Fibroblast of mammary gland (primary cell): ENCODE data around the gene RASSF5.
"Not testable (repeated sequence)": the region's sequence is repeated elsewhere in the genome, so short reads cannot be mapped to it uniquely, and the experiment has no call there.

Source experiments
- DNase-seq: peaks from one replicate; pipeline ENCODE4 v3.0.0-alpha.2; 2010; ENCODE audit warnings: low read depth
- H3K4me3 ChIP-seq: 2 replicates; pipeline ENCODE4 v1.5.1; 2011; ENCODE audit warnings: low read depth, mild to moderate bottlenecking, low read length, moderate library complexity; ENCODE audit not compliant: control insufficient read depth
- TF ChIP-seq, protein P1 (sequence below): conservative IDR thresholded peaks from 2 replicates; pipeline ENCODE4 v1.5.1; 2011; ENCODE audit warnings: low read depth, low read length, inconsistent platforms; ENCODE audit not compliant: control insufficient read depth, insufficient read depth

RASSF5 gene

DNA sequence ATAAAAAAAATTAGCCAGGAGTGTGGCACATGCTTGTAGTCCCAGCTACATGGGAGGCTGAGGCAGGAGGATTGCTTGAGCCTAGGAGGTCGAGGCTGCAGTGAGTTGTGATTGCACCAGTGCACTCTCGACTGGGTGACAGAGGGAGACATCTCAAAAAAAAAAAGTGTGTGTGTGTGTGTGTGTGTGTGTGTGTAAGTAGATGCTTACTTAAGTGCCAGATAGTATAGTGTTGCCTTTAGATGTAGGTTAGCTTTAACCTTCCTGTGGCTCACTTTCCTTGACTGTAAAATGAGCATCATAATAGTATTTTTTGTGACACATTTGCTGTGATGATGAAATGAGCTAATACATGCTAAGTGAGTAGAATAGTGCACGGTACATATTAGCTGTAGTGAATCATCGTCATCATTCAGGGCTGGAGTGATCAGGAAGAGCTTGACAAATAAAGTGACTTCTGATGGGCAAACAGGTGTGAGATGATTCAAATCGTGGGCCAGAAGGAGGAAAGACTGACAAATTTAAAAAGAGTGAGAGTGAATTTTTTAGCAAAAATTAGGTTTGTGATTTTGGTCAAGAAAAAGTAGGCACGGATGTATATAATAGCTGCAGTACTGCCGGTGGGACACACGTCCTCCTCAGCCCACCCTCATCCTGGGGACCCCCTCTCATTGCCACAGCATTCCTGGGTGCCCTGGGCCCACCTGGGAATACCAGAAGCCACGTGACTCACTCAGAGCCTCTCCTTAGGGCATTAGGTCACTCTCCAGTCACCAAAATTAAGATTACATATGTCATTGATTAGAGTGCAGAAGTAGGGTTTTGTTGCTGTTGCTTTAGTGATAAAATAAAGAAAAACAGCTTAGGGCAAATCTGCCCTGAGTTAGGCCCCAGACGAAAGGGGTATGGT lies 71.0 kb downstream of the RASSF5 start:
- TF ChIP-seq, protein P1, sequence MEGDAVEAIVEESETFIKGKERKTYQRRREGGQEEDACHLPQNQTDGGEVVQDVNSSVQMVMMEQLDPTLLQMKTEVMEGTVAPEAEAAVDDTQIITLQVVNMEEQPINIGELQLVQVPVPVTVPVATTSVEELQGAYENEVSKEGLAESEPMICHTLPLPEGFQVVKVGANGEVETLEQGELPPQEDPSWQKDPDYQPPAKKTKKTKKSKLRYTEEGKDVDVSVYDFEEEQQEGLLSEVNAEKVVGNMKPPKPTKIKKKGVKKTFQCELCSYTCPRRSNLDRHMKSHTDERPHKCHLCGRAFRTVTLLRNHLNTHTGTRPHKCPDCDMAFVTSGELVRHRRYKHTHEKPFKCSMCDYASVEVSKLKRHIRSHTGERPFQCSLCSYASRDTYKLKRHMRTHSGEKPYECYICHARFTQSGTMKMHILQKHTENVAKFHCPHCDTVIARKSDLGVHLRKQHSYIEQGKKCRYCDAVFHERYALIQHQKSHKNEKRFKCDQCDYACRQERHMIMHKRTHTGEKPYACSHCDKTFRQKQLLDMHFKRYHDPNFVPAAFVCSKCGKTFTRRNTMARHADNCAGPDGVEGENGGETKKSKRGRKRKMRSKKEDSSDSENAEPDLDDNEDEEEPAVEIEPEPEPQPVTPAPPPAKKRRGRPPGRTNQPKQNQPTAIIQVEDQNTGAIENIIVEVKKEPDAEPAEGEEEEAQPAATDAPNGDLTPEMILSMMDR = no peak
- H3K4me3 ChIP-seq = no peak overlapping the region
- DNase-seq = peak; percentile 68

DNA sequence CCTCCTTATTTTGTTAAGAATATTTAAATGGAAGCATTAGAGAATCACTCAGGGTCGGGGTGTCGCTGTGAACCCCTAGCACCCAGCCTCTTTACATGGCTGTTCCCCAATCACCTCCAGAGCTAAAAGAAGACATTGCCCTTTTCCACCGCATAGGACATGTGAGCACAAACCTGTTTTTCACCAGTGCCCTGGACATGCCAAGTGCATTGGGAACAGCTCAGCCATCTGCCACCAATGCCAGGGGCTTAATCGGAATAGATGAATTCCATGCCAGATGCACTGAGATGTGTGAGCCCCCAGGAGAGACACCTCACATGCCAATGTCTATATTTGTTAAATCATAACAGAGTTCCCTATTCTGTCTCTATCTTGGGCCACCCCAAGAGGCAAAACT lies 71.6 kb downstream of the RASSF5 start:
- TF ChIP-seq, protein P1 = no peak
- no peak for DNase-seq
- H3K4me3 ChIP-seq = no peak overlapping the region

DNA sequence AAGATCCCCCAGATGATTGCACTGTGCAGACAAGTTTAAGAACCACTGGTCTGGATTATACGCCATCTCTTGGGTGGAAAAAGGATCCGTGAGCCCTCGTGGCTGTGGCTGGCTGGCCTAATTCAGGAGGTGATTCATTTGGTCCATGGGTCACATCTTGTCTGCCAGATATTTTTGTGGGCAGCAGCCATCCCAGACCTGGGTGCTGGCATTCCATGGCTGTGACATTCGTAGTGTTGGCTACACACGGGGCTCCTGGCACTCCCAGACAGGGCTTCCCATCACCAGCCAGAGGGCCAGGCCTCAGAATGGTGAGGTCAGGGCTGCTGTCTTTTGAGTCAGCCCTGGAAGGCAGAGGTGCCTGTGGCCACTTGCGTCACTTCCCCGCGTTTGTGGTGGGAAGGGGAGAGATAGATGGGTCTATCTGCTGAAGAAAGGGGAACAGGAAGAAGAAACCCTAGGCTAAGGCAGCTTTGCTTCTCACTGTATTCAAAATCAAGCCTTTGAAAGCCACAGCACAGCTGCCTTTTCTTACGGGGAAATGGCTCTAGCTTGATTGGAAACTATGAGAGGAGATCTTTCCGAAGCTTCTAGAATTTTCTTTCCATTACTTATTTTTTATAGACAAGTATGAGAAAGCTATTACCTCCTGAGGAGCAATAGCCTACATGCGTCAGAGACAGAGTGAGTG lies 72.6 kb downstream of the RASSF5 start:
- DNase-seq = peak; percentile 79
- H3K4me3 ChIP-seq = no peak overlapping the region

DNA sequence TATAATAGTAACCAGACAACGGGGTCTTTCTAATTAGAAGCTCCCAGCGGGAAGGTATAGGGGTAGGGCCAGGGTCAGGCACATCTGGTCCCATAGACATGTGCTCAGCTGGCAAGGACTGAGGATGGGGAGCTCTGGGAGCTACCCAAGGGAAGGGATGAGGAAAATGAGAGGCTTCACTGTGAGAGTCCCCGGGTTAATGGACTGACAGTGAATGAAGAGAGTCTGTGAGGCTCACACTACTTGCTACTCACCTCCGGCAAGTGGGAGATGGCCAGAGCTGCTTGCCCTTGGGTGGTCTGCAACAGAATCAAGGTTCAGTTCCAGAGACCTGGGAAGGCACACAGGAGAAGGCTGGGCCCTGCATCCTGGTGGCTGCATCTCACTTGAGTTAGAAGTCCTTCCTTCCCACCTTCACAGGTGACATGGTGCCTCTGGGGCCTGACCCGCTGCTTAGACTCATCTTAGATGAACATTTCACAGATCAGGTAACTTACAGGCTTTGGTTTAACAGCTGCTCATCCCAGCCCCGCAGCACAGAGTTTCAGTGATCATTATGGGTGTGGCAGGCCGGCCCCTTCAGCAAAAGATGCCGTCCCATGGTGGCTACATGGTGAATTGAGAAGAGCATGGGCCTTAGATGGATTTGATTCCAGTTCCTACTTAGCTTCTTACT lies 73.2 kb downstream of the RASSF5 start:
- DNase-seq = no peak
- no peak overlapping the region for H3K4me3 ChIP-seq
- TF ChIP-seq, protein P1 = no peak

More for the DNA sequence above, 72.6 kb downstream of the RASSF5 start:
- TF ChIP-seq, protein P1 = peak; percentile 27

DNA sequence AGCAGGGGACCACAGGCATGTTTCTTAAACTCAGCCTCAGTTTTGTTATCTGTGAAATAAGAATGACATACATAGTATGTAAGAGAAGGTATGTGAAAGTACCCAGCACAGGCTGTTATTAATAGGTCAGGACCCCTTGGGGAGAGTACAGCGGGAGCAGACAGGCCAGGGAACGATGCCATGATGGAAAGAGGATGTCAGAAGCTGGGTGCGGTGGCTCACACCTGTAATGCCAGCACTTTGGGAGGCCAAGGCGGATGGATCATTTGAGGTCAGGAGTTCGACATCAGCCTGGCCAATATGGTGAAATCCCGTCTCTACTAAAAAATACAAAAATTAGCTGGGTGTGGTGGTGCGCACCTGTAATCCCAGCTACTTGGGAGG lies 73.8 kb downstream of the RASSF5 start:
- H3K4me3 ChIP-seq, DNase-seq: not testable (repeated sequence)

DNA sequence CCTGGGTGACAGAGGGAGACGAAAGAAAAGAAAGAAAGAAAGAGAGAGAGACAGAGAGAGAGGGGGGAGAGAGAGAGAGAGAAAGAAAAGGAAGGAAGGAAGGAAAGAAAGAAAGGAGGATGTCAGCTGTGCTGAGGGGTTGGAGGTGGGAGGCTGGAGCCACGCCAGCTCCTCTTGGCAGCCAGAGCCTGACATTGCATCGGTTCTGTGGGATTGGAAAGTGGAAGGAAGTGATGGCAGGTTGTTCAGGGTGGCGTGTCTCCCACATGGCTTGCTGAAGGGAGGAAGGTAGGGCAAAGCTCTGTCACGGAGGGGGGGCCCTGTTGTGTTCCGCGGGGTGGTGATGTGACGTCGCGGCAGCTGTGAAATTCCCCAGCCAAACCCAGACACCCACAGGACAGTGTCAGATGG lies 74.2 kb downstream of the RASSF5 start:
- TF ChIP-seq, protein P1 = no peak
- DNase-seq = no peak
- no peak overlapping the region for H3K4me3 ChIP-seq

DNA sequence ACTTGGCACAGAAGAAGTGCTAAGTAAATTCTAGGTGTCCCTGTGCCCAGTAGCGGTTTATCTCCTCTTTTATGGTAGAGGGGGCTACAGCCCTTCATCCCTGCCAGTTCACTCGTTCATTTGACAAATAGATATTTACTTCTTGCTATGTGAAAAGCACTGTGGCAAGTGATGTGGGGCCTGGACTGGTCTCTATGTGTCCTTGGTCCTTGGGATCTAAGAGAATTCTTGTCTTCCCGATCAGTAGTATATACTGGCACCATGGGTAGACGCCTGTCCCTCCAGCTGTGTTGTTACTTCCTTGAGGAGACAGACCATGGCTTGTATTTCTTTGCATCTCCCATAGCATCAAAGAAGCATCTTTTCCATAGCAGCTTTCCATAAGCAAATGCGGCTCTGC lies 75.2 kb downstream of the RASSF5 start:
- no peak overlapping the region for H3K4me3 ChIP-seq
- TF ChIP-seq, protein P1 = no peak
- DNase-seq = no peak
